Loucy (cell line): ENCODE results near the gene SSTR3.

Source experiments
- H2AFZ ChIP-seq: fragments of 200-600 bp; sonication (generic); 2 replicates; pipeline ENCODE4 v1.6.0; 2016; ENCODE audit warnings: antibody characterized with exemption, mild to moderate bottlenecking, low read length, moderate library complexity
- H3F3A ChIP-seq: fragments of 200-600 bp; 2 replicates; pipeline ENCODE4 v1.6.0; 2016; ENCODE audit warnings: antibody characterized with exemption, low read depth, mild to moderate bottlenecking
- H3K27me3 ChIP-seq: fragments of 200-600 bp; sonication (generic); 2 replicates; pipeline ENCODE4 v1.6.1; 2014; ENCODE audit warnings: low read length, mild to moderate bottlenecking; ENCODE audit not compliant: insufficient read depth, poor library complexity, severe bottlenecking
- H3K36me3 ChIP-seq: fragments of 200-600 bp; sonication (generic); 2 replicates; pipeline ENCODE4 v1.6.1; 2016; ENCODE audit warnings: low read length; ENCODE audit not compliant: insufficient read depth
- H3K4me1 ChIP-seq: fragments of 200-600 bp; sonication (generic); 2 replicates; pipeline ENCODE4 v1.5.1; 2014; ENCODE audit warnings: low read length, mild to moderate bottlenecking; ENCODE audit not compliant: insufficient read depth, poor library complexity, severe bottlenecking
- H3K4me2 ChIP-seq: fragments of 200-600 bp; sonication (generic); 2 replicates; pipeline ENCODE4 v1.6.0; 2014; ENCODE audit warnings: antibody characterized with exemption, low read length, low read depth, mild to moderate bottlenecking; ENCODE audit not compliant: poor library complexity, severe bottlenecking
- H3K4me3 ChIP-seq: fragments of 200-600 bp; sonication (generic); 2 replicates; pipeline ENCODE4 v1.5.1; 2014; ENCODE audit warnings: low read length, mild to moderate bottlenecking, mixed read lengths; ENCODE audit not compliant: poor library complexity, severe bottlenecking
- H3K79me2 ChIP-seq: fragments of 200-600 bp; sonication (generic); 2 replicates; pipeline ENCODE4 v1.6.1; 2014; ENCODE audit warnings: low read length; ENCODE audit not compliant: insufficient read depth
- H3K9ac ChIP-seq: fragments of 200-600 bp; sonication (generic); 2 replicates; pipeline ENCODE4 v1.6.0; 2014; ENCODE audit warnings: mild to moderate bottlenecking, low read depth, low read length, moderate library complexity; ENCODE audit not compliant: poor library complexity, severe bottlenecking
- H3K9me2 ChIP-seq: fragments of 200-600 bp; sonication (generic); replicated peaks from 2 replicates; pipeline ENCODE4 v1.6.1; 2016; ENCODE audit warnings: low read depth, low read length, mixed read lengths
- H3K9me3 ChIP-seq: fragments of 200-600 bp; sonication (generic); 2 replicates; pipeline ENCODE4 v1.6.1; 2014; ENCODE audit warnings: mild to moderate bottlenecking, antibody characterized with exemption, low read length, low read depth; ENCODE audit not compliant: insufficient read depth
- H4K20me1 ChIP-seq: fragments of 200-600 bp; sonication (generic); 2 replicates; pipeline ENCODE4 v1.6.0; 2014; ENCODE audit warnings: antibody characterized with exemption, low read length, mild to moderate bottlenecking; ENCODE audit not compliant: insufficient read depth, poor library complexity, severe bottlenecking
- CTCF ChIP-seq: fragments of 200-600 bp; sonication (generic); conservative IDR thresholded peaks from 2 replicates; pipeline ENCODE4 v1.5.1; 2014; ENCODE audit warnings: mild to moderate bottlenecking, antibody characterized with exemption, low read length
- EZH2phosphoT487 ChIP-seq: fragments of 200-600 bp; IDR thresholded peaks from 2 replicates; pipeline ENCODE4 v1.6.1; 2018; ENCODE audit warnings: antibody characterized with exemption, mild to moderate bottlenecking, moderate library complexity, borderline replicate concordance

Gene SSTR3

GRCh38 chr22:37209140-37209845, 3.0 kb downstream of the SSTR3 start:
- H3K9ac ChIP-seq = no peak overlapping the region
- no peaks in the 10 kb centered on the region for H3K9me2 ChIP-seq
- H3K4me1 ChIP-seq = peaks cover 3% of the 10 kb centered on the region
- no peaks in the 10 kb centered on the region for H3F3A ChIP-seq
- TF ChIP-seq CTCF (no peak), EZH2phosphoT487 (no peak)
- no peaks in the 10 kb centered on the region for H3K27me3 ChIP-seq
- no peak overlapping the region for H3K4me3 ChIP-seq
- H3K9me3 ChIP-seq = no peaks in the 10 kb centered on the region
- no peaks in the 10 kb centered on the region for H3K36me3 ChIP-seq
- no peaks in the 10 kb centered on the region for H4K20me1 ChIP-seq
- no peak overlapping the region for H3K4me2 ChIP-seq
- no peaks in the 10 kb centered on the region for H3K79me2 ChIP-seq
- H2AFZ ChIP-seq = no peak overlapping the region

GRCh38 chr22:37208401-37209139, 3.7 kb downstream of the SSTR3 start:
- H3K36me3 ChIP-seq = no peaks in the 10 kb centered on the region
- no peaks in the 10 kb centered on the region for H3K79me2 ChIP-seq
- H3K4me1 ChIP-seq = peaks cover 3% of the 10 kb centered on the region
- TF ChIP-seq CTCF (no peak), EZH2phosphoT487 (no peak)
- H3K9ac ChIP-seq = no peak overlapping the region
- H3K4me3 ChIP-seq = no peak overlapping the region
- no peak overlapping the region for H2AFZ ChIP-seq
- no peak overlapping the region for H3K4me2 ChIP-seq
- H3K9me3 ChIP-seq = no peaks in the 10 kb centered on the region
- no peaks in the 10 kb centered on the region for H3K9me2 ChIP-seq
- no peaks in the 10 kb centered on the region for H3F3A ChIP-seq
- no peaks in the 10 kb centered on the region for H4K20me1 ChIP-seq
- H3K27me3 ChIP-seq = no peaks in the 10 kb centered on the region

GRCh38 chr22:37207981-37208380, 4.3 kb downstream of the SSTR3 start:
- Histone ChIP-seq H3K9me2 (no peaks in the 10 kb centered on the region), H3K4me1 (peaks cover 3% of the 10 kb centered on the region), H3K36me3 (no peaks in the 10 kb centered on the region), H3K4me3 (no peak overlapping the region), H3K79me2 (no peaks in the 10 kb centered on the region), H3F3A (no peaks in the 10 kb centered on the region), H4K20me1 (no peaks in the 10 kb centered on the region), H3K27me3 (no peaks in the 10 kb centered on the region), H3K9me3 (no peaks in the 10 kb centered on the region), H2AFZ (no peak overlapping the region), H3K4me2 (no peak overlapping the region), H3K9ac (no peak overlapping the region)
- no peak for TF ChIP-seq EZH2phosphoT487
- TF ChIP-seq CTCF = no peak
